ENCODE data around the gene P2RY8. TPM values are rescaled to one million over a fixed set of nuclear protein-coding genes. Genes with fewer than 3 reads are reported as not detected.
A peak's percentile ranks its signal among the peaks of the same experiment; 100 is the strongest.
"Not testable (repeated sequence)": the region's sequence is repeated elsewhere in the genome, so short reads cannot be mapped to it uniquely, and the experiment has no call there.

Gene P2RY8
- total RNA-seq, 4 donors from 2014 or later = 0.34 to 1.3 (median 0.64) TPM

DNA sequence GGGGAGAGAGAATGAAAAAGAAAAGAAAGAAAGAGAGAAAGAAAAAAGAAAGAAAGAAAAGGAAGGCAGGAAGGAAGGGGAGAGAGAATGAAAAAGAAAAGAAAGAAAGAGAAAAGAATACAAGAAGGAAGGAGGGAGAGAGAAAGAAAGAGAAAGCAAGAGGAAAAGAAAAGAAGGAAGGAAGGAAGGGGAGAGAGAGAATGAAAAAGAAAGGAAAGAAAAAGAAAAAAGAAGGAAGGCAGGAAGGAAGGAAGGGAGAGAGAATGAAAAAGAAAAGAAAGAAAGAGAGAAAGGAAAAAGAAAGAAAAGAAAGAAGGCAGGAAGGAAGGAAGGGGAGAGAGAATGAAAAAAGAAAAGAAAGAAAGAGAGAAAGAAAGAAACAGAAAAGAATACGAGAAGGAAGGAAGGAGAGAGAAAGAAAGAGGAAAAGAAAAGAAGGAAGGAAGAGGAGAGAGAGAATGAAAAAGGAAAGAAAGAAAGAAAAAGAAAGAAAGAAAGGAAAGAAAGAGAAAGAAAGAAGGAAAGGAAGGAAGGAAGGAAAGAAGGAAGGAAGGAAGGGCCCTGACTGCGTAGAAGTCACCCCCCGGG is 15.1 kb upstream of the P2RY8 start:
- Histone ChIP-seq H3K36me3 (no peaks in the 10 kb centered on the region), H3K27ac (no peak overlapping the region), H3K4me1 (no peaks in the 10 kb centered on the region), H3K4me3 (no peak overlapping the region), H3K27me3 (no peaks in the 10 kb centered on the region), H3K9me3 (no peaks in the 10 kb centered on the region)
- no peak for DNase-seq
- intact Hi-C loops (cut with DNase I) = no loop called here
- 79 to 82% methylated on average over 3 of the region's 3 CpGs for WGBS, 2 donors
- no peak for TF ChIP-seq POLR2A (IDR thresholded peaks at IDR 0.05)

DNA sequence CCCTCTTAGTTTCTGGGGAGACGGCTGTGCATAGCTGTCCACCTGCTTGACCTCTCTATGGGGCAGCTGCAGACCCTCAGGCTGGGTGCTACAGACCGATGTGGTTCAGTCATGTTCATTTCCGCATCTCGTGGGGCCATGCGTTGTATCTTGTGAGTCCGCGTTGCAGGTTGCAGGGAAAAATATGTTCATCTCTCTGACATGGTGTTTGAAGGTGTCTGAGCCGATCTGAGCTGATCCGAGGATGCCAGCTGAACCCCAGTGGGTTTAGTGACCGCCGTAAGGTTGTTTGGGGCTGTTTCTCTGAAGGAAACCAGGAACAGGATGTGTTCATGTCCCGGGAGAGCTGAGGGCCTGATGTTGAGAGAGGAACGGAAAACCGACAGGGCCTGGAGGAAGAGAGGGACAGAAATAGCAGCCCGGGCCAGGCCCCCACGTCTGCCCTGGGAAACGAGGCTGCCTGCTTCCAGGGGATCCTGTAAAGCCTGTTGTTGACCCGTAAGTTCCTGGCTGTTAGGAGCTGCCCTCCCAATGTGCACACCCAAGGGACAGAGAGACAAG is 9.8 kb upstream of the P2RY8 start:
- peak overlapping the region in 2 of 4 donors; percentile 21 to 39 for H3K27ac ChIP-seq
- WGBS, 2 donors = 75 to 97% methylated on average over 6 to 18 of the region's 18 CpGs
- intact Hi-C loops (cut with DNase I) = no loop called here

DNA sequence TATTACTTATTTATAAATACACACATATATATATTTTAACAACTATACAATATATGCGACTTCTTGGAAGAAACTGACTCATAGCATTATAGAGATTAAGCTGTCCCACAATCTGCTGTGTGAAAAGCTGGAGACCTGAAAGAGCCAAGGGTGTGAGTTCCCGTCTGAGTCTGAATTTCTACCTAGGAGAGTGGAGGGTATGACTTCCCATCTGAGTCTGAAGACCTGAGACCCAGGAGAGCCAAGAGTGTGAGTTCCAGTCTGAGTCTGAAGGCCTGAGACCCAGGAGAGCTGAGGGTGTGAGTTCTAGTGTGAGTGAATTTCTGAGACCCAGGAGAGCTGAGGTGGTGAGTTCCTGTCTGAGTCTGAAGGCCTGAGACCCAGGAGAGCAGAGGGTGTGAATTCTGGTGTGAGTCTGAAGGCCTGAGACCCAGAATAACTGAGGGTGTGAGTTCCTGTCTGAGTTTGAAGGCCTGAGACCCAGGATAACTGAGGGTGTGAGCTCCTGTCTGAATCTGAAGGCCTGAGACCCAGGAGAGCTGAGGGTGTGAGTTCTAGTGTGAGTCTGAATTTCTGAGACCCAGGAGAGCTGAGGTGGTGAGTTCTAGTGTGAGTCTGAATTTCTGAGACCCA is 8.9 kb upstream of the P2RY8 start:
- Histone ChIP-seq H3K9me3 (no peaks in the 10 kb centered on the region), H3K27me3 (no peaks in the 10 kb centered on the region), H3K4me3 (no peak overlapping the region), H3K27ac (no peak overlapping the region), H3K36me3 (no peaks in the 10 kb centered on the region), H3K4me1 (no peaks in the 10 kb centered on the region)
- TF ChIP-seq, protein P1, sequence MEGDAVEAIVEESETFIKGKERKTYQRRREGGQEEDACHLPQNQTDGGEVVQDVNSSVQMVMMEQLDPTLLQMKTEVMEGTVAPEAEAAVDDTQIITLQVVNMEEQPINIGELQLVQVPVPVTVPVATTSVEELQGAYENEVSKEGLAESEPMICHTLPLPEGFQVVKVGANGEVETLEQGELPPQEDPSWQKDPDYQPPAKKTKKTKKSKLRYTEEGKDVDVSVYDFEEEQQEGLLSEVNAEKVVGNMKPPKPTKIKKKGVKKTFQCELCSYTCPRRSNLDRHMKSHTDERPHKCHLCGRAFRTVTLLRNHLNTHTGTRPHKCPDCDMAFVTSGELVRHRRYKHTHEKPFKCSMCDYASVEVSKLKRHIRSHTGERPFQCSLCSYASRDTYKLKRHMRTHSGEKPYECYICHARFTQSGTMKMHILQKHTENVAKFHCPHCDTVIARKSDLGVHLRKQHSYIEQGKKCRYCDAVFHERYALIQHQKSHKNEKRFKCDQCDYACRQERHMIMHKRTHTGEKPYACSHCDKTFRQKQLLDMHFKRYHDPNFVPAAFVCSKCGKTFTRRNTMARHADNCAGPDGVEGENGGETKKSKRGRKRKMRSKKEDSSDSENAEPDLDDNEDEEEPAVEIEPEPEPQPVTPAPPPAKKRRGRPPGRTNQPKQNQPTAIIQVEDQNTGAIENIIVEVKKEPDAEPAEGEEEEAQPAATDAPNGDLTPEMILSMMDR (IDR thresholded peaks at IDR 0.05) = no peak
- no peak for TF ChIP-seq POLR2A (IDR thresholded peaks at IDR 0.05)
- no peak for DNase-seq
- WGBS, 2 donors = 64 to 88% methylated on average over 2 of the region's 2 CpGs
- intact Hi-C loops (cut with DNase I) = no loop called here

More for the DNA sequence above, 9.8 kb upstream of the P2RY8 start:
- TF ChIP-seq, protein P1 (IDR thresholded peaks at IDR 0.05) = no peak
- no peak for TF ChIP-seq POLR2A (IDR thresholded peaks at IDR 0.05)
- H3K4me1 ChIP-seq = no peaks in the 10 kb centered on the region
- no peaks in the 10 kb centered on the region for H3K27me3 ChIP-seq
- no peaks in the 10 kb centered on the region for H3K36me3 ChIP-seq
- H3K4me3 ChIP-seq = no peak overlapping the region
- DNase-seq = no peak
- no peaks in the 10 kb centered on the region for H3K9me3 ChIP-seq

DNA sequence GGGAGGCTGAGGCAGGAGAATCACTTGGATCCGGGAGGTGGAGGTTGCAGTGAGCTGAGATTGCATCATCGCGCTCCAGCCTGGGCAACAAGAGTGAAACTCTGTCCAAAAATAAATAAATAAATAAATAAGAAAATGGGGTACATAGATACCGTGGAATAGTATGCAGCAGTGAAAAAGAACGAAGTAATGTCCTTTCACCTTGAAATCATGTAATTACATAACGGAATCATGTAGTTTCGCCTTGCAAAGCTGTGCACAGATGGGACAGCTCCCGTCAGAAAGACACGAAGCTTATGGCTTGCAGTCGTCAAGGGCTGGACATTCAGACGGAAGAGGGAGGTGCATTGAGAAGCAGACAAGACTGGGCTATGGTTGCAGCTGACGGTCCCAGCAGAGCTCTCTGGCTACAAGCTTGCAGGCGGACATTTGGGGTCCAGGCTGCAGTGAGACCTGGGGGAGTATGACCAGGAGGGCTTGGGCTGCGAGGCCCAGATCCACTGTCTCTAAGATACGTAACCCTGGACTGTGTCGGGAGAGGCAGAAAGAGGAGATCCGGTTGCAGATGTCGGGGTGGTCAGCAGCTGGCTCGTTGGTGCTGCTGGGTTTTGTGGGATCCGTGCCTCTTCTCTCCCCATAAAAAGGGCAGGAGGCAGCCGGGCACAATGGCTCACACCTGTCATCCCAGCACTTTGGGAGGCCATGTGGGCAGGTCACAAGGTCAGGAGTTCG is 6.2 kb upstream of the P2RY8 start:
- no peak for DNase-seq
- H3K27me3 ChIP-seq = no peaks in the 10 kb centered on the region
- TF ChIP-seq, protein P1 (IDR thresholded peaks at IDR 0.05) = no peak
- TF ChIP-seq POLR2A (IDR thresholded peaks at IDR 0.05) = no peak
- no peaks in the 10 kb centered on the region for H3K4me1 ChIP-seq
- no peaks in the 10 kb centered on the region for H3K9me3 ChIP-seq
- intact Hi-C loops (cut with DNase I) = no loop called here
- no peaks in the 10 kb centered on the region for H3K36me3 ChIP-seq
- no peak overlapping the region for H3K4me3 ChIP-seq
- H3K27ac ChIP-seq = no peak overlapping the region
- 92 to 94% methylated on average over 19 to 22 of the region's 22 CpGs for WGBS, 2 donors

DNA sequence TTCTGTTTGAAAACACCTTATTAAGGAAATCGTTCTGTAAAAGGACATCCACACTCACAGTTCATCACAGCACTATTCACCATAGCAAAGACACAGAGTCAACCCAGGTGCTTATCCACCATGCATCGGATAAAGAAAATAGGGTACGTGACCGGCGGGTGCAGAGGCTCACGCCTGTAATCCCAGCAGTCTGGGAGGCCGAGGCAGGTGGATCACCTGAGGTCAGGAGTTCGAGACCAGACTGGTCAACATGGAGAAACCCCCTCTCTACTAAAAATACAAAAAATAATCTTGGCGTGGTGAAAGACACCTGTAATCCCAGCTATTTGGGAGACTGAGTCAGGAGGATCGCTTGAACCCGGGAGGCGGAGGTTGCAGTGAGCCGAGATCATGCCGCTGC is 2.2 kb upstream of the P2RY8 start:
- DNase-seq; H3K27me3 ChIP-seq; H3K4me3 ChIP-seq; intact Hi-C loops (cut with DNase I); H3K9me3 ChIP-seq; H3K27ac ChIP-seq; H3K36me3 ChIP-seq: not testable (repeated sequence)
- H3K4me1 ChIP-seq = peaks cover 0 to 14% (median 0%) of the 10 kb centered on the region in 3 donors
- 92 to 93% methylated on average over 14 of the region's 14 CpGs for WGBS, 2 donors

DNA sequence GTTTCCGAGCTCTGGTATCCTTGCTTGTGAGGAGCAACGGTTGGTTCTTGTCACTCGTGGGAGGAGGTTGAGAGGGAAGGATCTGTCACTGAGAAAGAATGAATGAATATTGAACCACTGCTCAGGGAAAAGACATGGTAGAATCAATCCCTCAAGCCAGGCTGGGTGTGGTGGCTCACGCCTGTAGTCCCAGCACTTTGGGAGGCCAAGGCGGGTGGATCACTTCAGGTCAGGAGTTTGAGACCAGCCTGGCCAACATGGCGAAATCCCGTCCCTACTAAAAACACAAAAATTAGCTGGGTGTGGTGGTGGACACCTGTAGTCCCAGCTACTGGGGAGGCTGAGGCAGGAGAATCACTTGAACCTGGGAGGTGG is 718 bp upstream of the P2RY8 start:
- H3K4me3 ChIP-seq = peak overlapping the region in 1 of 4 donors; percentile 62
- H3K9me3 ChIP-seq; H3K36me3 ChIP-seq; intact Hi-C loops (cut with DNase I); H3K27me3 ChIP-seq; DNase-seq: not testable (repeated sequence)
- H3K4me1 ChIP-seq = peaks cover 0 to 14% (median 0%) of the 10 kb centered on the region in 3 donors
- peak overlapping the region in 2 of 4 donors; percentile 64 to 84 for H3K27ac ChIP-seq
- WGBS, 2 donors = 61 to 100% methylated on average over 4 to 7 of the region's 7 CpGs
